PC-3 (cell line): ENCODE measurements around the gene SPRED2.

Source experiments
- EZH2 ChIP-seq: fragments of 300-600 bp; sonication (generic); IDR thresholded peaks from one replicate; pipeline ENCODE4 v1.6.1; 2017; ENCODE audit warnings: antibody characterized with exemption, mild to moderate bottlenecking, low read length; ENCODE audit not compliant: unreplicated experiment
- EZH2phosphoT487 ChIP-seq: fragments of 300-600 bp; sonication (generic); IDR thresholded peaks from 2 replicates; pipeline ENCODE4 v1.6.1; 2018; ENCODE audit warnings: mild to moderate bottlenecking, antibody characterized with exemption, low read length, borderline replicate concordance
- TF ChIP-seq, protein P1 (sequence below): fragments of 300-600 bp; sonication (generic); conservative IDR thresholded peaks from 2 replicates; pipeline ENCODE4 v1.5.1; 2017; ENCODE audit warnings: antibody characterized with exemption, low read depth, mild to moderate bottlenecking, low read length

DNA sequence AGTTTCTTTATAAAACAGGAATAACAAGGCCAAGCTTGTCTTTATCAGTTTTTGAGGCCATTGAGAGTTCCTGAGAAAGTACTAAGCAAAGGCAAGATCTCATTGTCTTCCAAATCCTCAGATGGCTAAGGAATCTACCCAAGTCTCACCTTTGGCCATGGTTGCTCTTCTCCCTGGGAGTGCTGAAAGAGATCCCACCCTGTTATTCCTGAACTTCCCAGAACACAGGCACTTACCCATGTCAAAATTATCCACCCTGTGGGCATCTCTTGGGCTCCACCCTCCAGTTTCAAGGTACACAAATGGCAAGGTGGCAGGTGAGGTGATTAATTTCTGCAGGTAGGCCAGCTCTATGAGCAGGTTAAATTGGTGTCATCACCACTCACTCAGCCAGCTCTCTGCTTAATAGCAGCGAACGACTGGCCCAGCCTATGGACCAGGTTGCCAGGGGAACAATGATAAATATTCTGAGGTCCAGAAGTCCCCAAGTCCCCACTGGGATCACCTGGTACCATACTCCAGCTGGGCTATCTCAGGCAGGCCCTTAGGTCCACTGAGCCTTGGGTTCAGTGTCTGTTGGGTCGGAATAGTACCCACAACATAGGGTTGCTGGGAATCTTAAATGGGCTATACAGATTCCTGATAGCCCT lies 2.3 kb upstream of the SPRED2 start:
- TF ChIP-seq, protein P1, sequence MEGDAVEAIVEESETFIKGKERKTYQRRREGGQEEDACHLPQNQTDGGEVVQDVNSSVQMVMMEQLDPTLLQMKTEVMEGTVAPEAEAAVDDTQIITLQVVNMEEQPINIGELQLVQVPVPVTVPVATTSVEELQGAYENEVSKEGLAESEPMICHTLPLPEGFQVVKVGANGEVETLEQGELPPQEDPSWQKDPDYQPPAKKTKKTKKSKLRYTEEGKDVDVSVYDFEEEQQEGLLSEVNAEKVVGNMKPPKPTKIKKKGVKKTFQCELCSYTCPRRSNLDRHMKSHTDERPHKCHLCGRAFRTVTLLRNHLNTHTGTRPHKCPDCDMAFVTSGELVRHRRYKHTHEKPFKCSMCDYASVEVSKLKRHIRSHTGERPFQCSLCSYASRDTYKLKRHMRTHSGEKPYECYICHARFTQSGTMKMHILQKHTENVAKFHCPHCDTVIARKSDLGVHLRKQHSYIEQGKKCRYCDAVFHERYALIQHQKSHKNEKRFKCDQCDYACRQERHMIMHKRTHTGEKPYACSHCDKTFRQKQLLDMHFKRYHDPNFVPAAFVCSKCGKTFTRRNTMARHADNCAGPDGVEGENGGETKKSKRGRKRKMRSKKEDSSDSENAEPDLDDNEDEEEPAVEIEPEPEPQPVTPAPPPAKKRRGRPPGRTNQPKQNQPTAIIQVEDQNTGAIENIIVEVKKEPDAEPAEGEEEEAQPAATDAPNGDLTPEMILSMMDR: no peak
- TF ChIP-seq EZH2 (no peak), EZH2phosphoT487 (no peak)
